Endothelial cell of umbilical vein (primary cell): ENCODE data around the gene HEBP1. TPM values are rescaled to one million over a fixed set of nuclear protein-coding genes. Genes with fewer than 3 reads are reported as not detected.

Source experiments
- BruUV-seq: library from RNA; stranded (reverse); fragments of 400-500 nt; replicated peaks from 2 replicates; lab custom pipeline; 2021; lab: Mats Ljungman, UMichigan
- CTCF ChIA-PET: fragments of 300-600, 350-600 bp; sonication (Branson Sonifier 250); formaldehyde crosslinking; loops from one replicate; lab custom pipeline; 2021; ENCODE audit warnings: antibody characterized with exemption, inconsistent platforms; lab: Charles Lee
- POLR2A ChIA-PET: fragments of 300-600, 350-600 bp; sonication (Branson Sonifier 250); formaldehyde crosslinking; loops from one replicate; lab custom pipeline; 2021; ENCODE audit warnings: antibody characterized with exemption, inconsistent platforms; lab: Charles Lee
- DNase-seq: peaks from one replicate; pipeline ENCODE4 v3.0.0-alpha.2; 2011; ENCODE audit warnings: low read depth, low spot score
- FAIRE-seq: peaks from 2 replicates; lab custom pipeline; 2011; peaks lifted over from hg19 to GRCh38; lab: Jason Lieb, UNC
- H2AFZ ChIP-seq: 2 replicates; pipeline ENCODE4 v1.6.0; 2012; ENCODE audit warnings: low read depth, low read length, control low read depth, inconsistent platforms
- H3K27ac ChIP-seq: 2 replicates; pipeline ENCODE4 v1.5.1; 2011; ENCODE audit warnings: low read depth, mild to moderate bottlenecking, control low read depth, low read length, moderate library complexity; ENCODE audit not compliant: insufficient read depth
- H3K27me3 ChIP-seq, 2 experiments: 2 replicates each; pipeline versions ENCODE4 v1.6.0 to v1.6.1; 2011; ENCODE audit warnings: low read length in 2 of 2, mixed read lengths in 1 of 2; ENCODE audit not compliant: control insufficient read depth in 2 of 2, insufficient read depth in 2 of 2
- H3K36me3 ChIP-seq, 2 experiments: 2 replicates in 1 of 2; 3 replicates in 1 of 2; pipeline ENCODE4 v1.5.1; 2011; ENCODE audit warnings: low read length in 2 of 2, mild to moderate bottlenecking in 1 of 2, moderate library complexity in 1 of 2; ENCODE audit not compliant: control insufficient read depth in 2 of 2, insufficient read depth in 2 of 2; ENCODE audit errors: extremely low read depth in 1 of 2
- H3K4me1 ChIP-seq: 3 replicates; pipeline ENCODE4 v1.5.1; 2011; ENCODE audit warnings: mild to moderate bottlenecking, low read length; ENCODE audit not compliant: control insufficient read depth, insufficient read depth; ENCODE audit errors: extremely low read depth
- H3K4me2 ChIP-seq: 2 replicates; pipeline ENCODE4 v1.6.1; 2011; ENCODE audit warnings: low read length, control low read depth, mixed read lengths; ENCODE audit not compliant: insufficient read depth
- H3K4me3 ChIP-seq, 3 experiments: fragments of 200-600 bp in 1 of 3; sonication (generic), shearing (Covaris generic) in 1 of 3; replicated peaks in 1 of 3; 2 replicates each; pipeline ENCODE4 v1.5.1; 2011 to 2016; ENCODE audit warnings: control low read depth in 3 of 3, low read length in 3 of 3, mild to moderate bottlenecking in 2 of 3, inconsistent platforms in 1 of 3, low read depth in 1 of 3, moderate library complexity in 1 of 3; ENCODE audit not compliant: insufficient read depth in 1 of 3
- H3K79me2 ChIP-seq: 2 replicates; pipeline ENCODE4 v1.6.0; 2012; ENCODE audit warnings: low read length, inconsistent platforms; ENCODE audit not compliant: control insufficient read depth, insufficient read depth
- H3K9ac ChIP-seq: replicated peaks from 2 replicates; pipeline ENCODE3; 2011; ENCODE audit warnings: low read length, control low read depth; ENCODE audit not compliant: insufficient read depth; ENCODE audit errors: extremely low read depth
- H3K9me1 ChIP-seq: replicated peaks from 3 replicates; pipeline ENCODE4 v1.6.0; 2011; ENCODE audit warnings: mild to moderate bottlenecking, low read length; ENCODE audit not compliant: control insufficient read depth, insufficient read depth; ENCODE audit errors: extremely low read depth
- H3K9me3 ChIP-seq: replicated peaks from 2 replicates; pipeline ENCODE4 v1.5.1; 2012; ENCODE audit warnings: low read length, inconsistent platforms; ENCODE audit not compliant: control insufficient read depth, insufficient read depth
- H4K20me1 ChIP-seq: replicated peaks from 2 replicates; pipeline ENCODE3; 2011; ENCODE audit warnings: mild to moderate bottlenecking, low read length; ENCODE audit not compliant: control insufficient read depth, insufficient read depth; ENCODE audit errors: extremely low read depth
- EZH2 ChIP-seq: IDR thresholded peaks from 2 replicates; pipeline ENCODE4 v1.6.1; 2012; ENCODE audit warnings: borderline replicate concordance, low read depth, mild to moderate bottlenecking, moderate library complexity, low read length, inconsistent platforms; ENCODE audit not compliant: severe bottlenecking
- FOS ChIP-seq: IDR thresholded peaks from 2 replicates; pipeline ENCODE4 v1.6.1; 2011; ENCODE audit warnings: mild to moderate bottlenecking, low read length, moderate library complexity, borderline replicate concordance; ENCODE audit not compliant: insufficient read depth
- GATA2 ChIP-seq: IDR thresholded peaks from 2 replicates; pipeline ENCODE4 v1.7.0; 2011; ENCODE audit warnings: low read depth, mild to moderate bottlenecking, moderate library complexity, mixed read lengths, low read length; ENCODE audit not compliant: insufficient read length, insufficient read depth
- JUN ChIP-seq: IDR thresholded peaks from 2 replicates; pipeline ENCODE4 v1.6.1; 2011; ENCODE audit warnings: borderline replicate concordance, low read depth; ENCODE audit not compliant: insufficient read length, insufficient read depth
- MYC ChIP-seq: IDR thresholded peaks from one replicate; pipeline ENCODE4 v1.6.1; 2011; ENCODE audit warnings: mild to moderate bottlenecking, low read depth, low read length
- POLR2A ChIP-seq: IDR thresholded peaks from 2 replicates; pipeline ENCODE4 v1.6.1; 2012; ENCODE audit warnings: low read depth, mild to moderate bottlenecking, control low read depth, low read length
- POLR2AphosphoS5 ChIP-seq: IDR thresholded peaks from 2 replicates; pipeline ENCODE4 v1.6.1; 2012; ENCODE audit warnings: low read depth, mild to moderate bottlenecking, control low read depth, low read length, moderate library complexity; ENCODE audit not compliant: insufficient read depth
- dilution Hi-C: fragments of 300-500 bp; cut with MboI; formaldehyde crosslinking; loops from one replicate; pipeline ENCODE4 v1.15.0; 2019; ENCODE audit warnings: low sequenced_read_pairs; ENCODE audit not compliant: extremely low pct_ligation_motif_present
- intact Hi-C: fragments of 100-400 bp; cut with micrococcal nuclease; formaldehyde crosslinking; loops from one replicate; pipeline ENCODE4 v1.10.0; 2022
- polyA plus RNA-seq, 4 experiments: library from polyadenylated mRNA; depleted of rRNA in 3 of 4; stranded (reverse) in 3 of 4; unstranded in 1 of 4; fragments of >200 nt; gene quantifications; 2 replicates each; pipeline versions ENCODE4 v1.2.1 to v1.2.3, GENCODE V29; 2011 to 2012; ENCODE audit warnings: missing spikeins in 1 of 4
- total RNA-seq: library from RNA; stranded (reverse); gene quantifications from 2 replicates; pipeline ENCODE4 v1.2.3, GENCODE V29; 2021
- TF ChIP-seq, protein P1 (sequence below): IDR thresholded peaks from 2 replicates; pipeline ENCODE4 v1.6.1; 2011; ENCODE audit not compliant: insufficient read depth, insufficient read length
- TF ChIP-seq, protein P2 (sequence below), 2 donors: IDR thresholded peaks; 1 replicate in 1 of 2; 2 replicates in 1 of 2; pipeline ENCODE4 v1.5.1; 2011; ENCODE audit warnings: low read length in 2 of 2, mild to moderate bottlenecking in 2 of 2, moderate library complexity in 2 of 2, control low read depth in 1 of 2, inconsistent platforms in 1 of 2, low read depth in 1 of 2; ENCODE audit not compliant: insufficient read depth in 1 of 2; ENCODE audit errors: extremely low read depth in 1 of 2

The HEBP1 gene
- total and polyA plus RNA-seq, 2 donors (not counting 3 experiments of a cell fraction or from before 2014, with no cell fraction given), result 23.1 to 59.5 TPM

DNA sequence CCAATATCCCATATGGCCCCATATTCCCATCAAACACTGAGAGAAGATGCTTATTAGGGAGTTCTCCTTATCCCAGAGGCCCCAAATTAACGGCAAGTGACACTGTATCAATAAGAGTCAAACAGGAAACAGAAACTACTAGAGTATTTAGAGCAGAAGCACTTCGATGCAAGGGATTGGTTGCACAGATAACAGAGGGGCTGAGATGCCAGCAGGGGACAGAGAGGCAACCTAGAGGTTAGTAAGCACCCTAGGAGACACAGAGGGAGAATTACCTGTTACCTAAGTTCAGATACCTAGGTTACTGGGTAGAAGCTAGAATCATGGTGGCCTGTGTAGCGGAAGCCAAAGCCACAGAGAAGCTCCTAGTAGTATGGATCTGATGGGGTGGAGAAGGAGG lies 2.9 kb downstream of the HEBP1 start:
- H3K4me3 ChIP-seq, result no peak overlapping the region
- H3K79me2 ChIP-seq, result peaks cover 8% of the 10 kb centered on the region
- H3K9me1 ChIP-seq, result no peaks in the 10 kb centered on the region
- dilution Hi-C loops, result no loop called here
- H3K27me3 ChIP-seq, result no peaks in the 10 kb centered on the region
- no peak overlapping the region for H3K27ac ChIP-seq
- ChIA-PET CTCF (interaction anchor here (0.8 to 5.3 kb wide), 6 partner anchors 11 to 209 kb away, joined by 3 to 23 read pairs (median 3); no protein-coding TSS in a partner anchor), POLR2A (interaction anchor here (0.6 kb wide), 1 partner anchor 9 kb away, joined by 3 read pairs; no protein-coding TSS in a partner anchor)
- no peak overlapping the region for H2AFZ ChIP-seq
- TF ChIP-seq, protein P1, sequence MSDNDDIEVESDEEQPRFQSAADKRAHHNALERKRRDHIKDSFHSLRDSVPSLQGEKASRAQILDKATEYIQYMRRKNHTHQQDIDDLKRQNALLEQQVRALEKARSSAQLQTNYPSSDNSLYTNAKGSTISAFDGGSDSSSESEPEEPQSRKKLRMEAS, result no peak
- TF ChIP-seq MYC (no peak), POLR2A (no peak), JUN (no peak), FOS (no peak), GATA2 (no peak), EZH2 (no peak), POLR2AphosphoS5 (no peak)
- TF ChIP-seq, protein P2, sequence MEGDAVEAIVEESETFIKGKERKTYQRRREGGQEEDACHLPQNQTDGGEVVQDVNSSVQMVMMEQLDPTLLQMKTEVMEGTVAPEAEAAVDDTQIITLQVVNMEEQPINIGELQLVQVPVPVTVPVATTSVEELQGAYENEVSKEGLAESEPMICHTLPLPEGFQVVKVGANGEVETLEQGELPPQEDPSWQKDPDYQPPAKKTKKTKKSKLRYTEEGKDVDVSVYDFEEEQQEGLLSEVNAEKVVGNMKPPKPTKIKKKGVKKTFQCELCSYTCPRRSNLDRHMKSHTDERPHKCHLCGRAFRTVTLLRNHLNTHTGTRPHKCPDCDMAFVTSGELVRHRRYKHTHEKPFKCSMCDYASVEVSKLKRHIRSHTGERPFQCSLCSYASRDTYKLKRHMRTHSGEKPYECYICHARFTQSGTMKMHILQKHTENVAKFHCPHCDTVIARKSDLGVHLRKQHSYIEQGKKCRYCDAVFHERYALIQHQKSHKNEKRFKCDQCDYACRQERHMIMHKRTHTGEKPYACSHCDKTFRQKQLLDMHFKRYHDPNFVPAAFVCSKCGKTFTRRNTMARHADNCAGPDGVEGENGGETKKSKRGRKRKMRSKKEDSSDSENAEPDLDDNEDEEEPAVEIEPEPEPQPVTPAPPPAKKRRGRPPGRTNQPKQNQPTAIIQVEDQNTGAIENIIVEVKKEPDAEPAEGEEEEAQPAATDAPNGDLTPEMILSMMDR (IDR thresholded peaks at IDR 0.05; ENCODE audit: extremely low read depth in 1 of 2, insufficient read depth in 1 of 2, low read depth in 1 of 2, low read length in 2 of 2), result no peak
- no peak overlapping the region for H3K4me2 ChIP-seq
- no peak for FAIRE-seq
- H3K9ac ChIP-seq, result no peak overlapping the region
- H3K36me3 ChIP-seq, result no peaks in the 10 kb centered on the region
- H4K20me1 ChIP-seq, result no peaks in the 10 kb centered on the region
- H3K4me1 ChIP-seq, result peaks cover 22% of the 10 kb centered on the region
- H3K9me3 ChIP-seq, result no peaks in the 10 kb centered on the region
- DNase-seq, result no peak
- intact Hi-C loops, result no loop called here
- BruUV-seq, result no TSS peak
